Epithelial cell of proximal tubule (primary cell): ENCODE measurements around the gene PLCG1. TPM values are rescaled to one million over a fixed set of nuclear protein-coding genes. Genes with fewer than 3 reads are reported as not detected.

ENCODE experiments used
- DNase-seq: peaks from one replicate; pipeline ENCODE4 v3.0.0-alpha.2; 2011; ENCODE audit warnings: low read depth
- H3K4me3 ChIP-seq: 2 replicates; pipeline ENCODE4 v1.5.1; 2011; ENCODE audit warnings: low read depth, mild to moderate bottlenecking, low read length
- CTCF ChIP-seq: conservative IDR thresholded peaks from 2 replicates; pipeline ENCODE4 v1.5.1; 2012; ENCODE audit warnings: low read depth, mild to moderate bottlenecking, low read length
- total RNA-seq: library from RNA; depleted of rRNA; stranded (reverse); fragments of >200 nt; gene quantifications from 2 replicates; pipeline ENCODE4 v1.2.3, GENCODE V29; 2015

The PLCG1 gene
- total RNA-seq, 1 donor from 2014 or later = 87.5 TPM

DNA sequence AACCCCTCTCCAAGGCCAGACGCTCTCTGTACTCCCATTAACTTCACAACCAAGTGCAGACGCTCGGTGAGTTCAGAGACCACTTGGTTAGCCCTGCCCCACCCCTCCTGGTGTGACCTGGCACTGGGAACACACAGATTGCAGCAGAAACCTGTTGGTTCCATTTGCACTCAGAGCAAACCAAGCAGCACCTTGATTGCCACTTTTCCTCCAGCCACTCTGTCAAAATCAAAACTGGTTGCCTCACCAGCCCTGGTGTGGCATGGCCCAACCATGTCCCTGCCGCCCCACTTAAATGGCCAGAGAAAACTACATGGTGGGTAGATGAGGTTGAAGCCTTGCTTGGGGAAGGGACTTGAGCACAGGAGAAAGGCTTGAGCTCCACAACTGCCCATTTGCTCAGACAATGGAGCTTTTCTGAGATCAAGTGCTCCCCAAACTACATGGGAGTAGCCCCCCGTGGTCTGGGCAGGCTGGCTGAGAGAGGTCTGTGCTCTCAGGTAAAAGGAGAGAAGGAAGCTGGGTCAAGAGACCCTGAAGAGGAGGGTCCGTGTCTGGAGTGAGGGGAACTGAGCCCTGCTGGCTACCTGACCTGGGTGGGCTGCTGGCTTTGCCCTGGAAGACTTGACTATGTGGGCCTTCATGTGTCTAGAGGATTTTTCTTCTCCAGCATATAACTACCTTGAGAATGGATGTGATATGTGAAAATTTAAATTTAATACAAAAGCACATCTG is 43.4 kb downstream of the PLCG1 start:
- DNase-seq = no peak
- H3K4me3 ChIP-seq = no peak overlapping the region
- TF ChIP-seq CTCF = no peak

GRCh38 chr20:41181567-41181966 is 44.2 kb downstream of the PLCG1 start:
- H3K4me3 ChIP-seq = no peak overlapping the region
- no peak for TF ChIP-seq CTCF
- no peak for DNase-seq

DNA sequence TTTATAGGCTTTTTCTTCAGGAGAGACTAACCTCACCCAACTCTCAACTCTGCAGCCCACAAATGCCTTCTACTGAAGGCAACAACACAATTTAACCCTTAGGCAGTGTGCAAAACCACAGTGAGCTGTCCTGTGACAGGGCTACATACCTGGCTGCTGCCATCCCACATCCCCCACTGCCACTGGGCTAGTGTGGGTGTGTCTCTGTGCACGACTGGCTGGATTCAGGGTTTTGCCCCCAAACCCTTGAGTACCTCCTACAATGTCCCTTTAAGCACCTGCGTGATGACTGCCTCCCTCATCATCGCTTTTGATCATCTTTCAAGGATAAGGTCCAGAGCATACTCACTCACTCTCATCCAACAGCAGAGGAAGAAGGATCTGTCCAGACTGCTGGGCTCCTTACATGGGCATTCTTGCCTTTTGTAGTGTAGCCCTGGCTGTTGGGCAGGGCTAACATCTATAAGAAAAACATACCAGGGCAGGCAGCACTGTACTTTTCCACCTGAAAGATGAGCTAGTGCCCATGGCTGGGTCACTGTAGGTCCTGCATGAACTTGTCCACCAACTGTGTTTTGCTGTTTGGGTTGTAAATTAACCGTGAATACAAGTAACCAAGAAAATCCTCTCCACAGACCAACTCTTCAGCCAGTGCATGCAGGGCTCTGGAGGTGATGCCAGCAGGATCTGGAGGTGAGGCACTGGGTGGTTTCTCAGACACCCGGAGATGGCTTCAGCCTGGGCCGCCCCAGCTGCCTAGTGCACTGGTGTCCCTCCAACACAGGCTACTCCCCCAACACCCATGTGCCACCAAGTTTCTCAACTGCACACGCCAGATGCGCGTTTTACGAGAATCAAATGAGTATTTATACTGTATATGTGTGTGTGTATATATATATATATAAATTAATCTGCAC is 45.2 kb downstream of the PLCG1 start:
- no peak for TF ChIP-seq CTCF
- no peak for DNase-seq
- H3K4me3 ChIP-seq = no peak overlapping the region

- DNase-seq = no peak
- H3K4me3 ChIP-seq = no peak overlapping the region
- TF ChIP-seq CTCF = no peak
These were observed 46.0 kb downstream of the PLCG1 start for GRCh38 chr20:41183391-41183790.

- no peak for DNase-seq
- H3K4me3 ChIP-seq = no peak overlapping the region
- TF ChIP-seq CTCF = no peak
These were observed 46.5 kb downstream of the PLCG1 start for GRCh38 chr20:41183831-41184230.

- DNase-seq = no peak
- no peak for TF ChIP-seq CTCF
- no peak overlapping the region for H3K4me3 ChIP-seq
These were observed 47.8 kb downstream of the PLCG1 start for GRCh38 chr20:41185013-41185757.
